Thyroid gland (tissue), 4 donors: Measurements from ENCODE around the gene NFXL1.

ENCODE experiments used
- CTCF ChIP-seq, 6 experiments: fragments of 200-600 bp in 3 of 6; fragments of 450-650 bp in 3 of 6; sonication (generic) in 3 of 6; IDR thresholded peaks; one replicate each; pipeline ENCODE4 v1.5.1; 2016 to 2019; ENCODE audit warnings: antibody characterized with exemption in 6 of 6, mild to moderate bottlenecking in 2 of 6, inconsistent platforms in 1 of 6, moderate library complexity in 1 of 6
- POLR2A ChIP-seq, 2 donors: fragments of 450-650 bp; IDR thresholded peaks; one replicate each; pipeline ENCODE4 v1.6.1; 2017; ENCODE audit warnings: antibody characterized with exemption in 2 of 2, mild to moderate bottlenecking in 2 of 2, moderate library complexity in 1 of 2

- TF ChIP-seq POLR2A (IDR thresholded peaks at IDR 0.05) (no peak), CTCF (IDR thresholded peaks at IDR 0.05) (no peak)
These were observed 83.9 kb downstream of the NFXL1 start for GRCh38 chr4:47830265-47831025.
